Activated T-cell treated with anti-CD3 and anti-CD28 coated beads for 4 hours (primary cell): Measurements from ENCODE around the gene MPO.

ENCODE experiments used
- DNase-seq: peaks from one replicate; pipeline ENCODE4 v3.0.0-alpha.2; 2020

Gene MPO

GRCh38 chr17:58229384-58229783 lies 51.4 kb downstream of the MPO start:
- DNase-seq, result no peak

GRCh38 chr17:58228679-58229078 lies 52.1 kb downstream of the MPO start:
- no peak for DNase-seq

DNA sequence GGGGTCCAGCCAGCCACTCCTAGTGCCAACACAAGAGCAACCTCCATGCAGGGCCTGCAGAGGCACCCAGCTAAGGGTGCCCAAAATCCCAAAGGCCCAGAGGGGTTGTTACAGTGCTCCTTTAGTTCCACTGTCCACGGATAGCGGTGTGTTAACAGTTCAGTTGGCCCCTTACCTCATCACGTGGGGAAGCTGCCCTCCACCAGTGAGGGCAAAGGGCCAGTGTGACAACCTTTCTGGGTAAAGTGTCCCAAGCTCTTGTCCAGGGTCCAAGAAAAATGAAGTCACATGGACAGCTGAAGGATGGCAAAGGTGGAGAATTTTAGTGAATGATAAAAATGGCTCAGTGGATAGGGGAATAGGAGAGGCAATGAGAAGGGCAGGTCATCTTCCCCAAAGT lies 53.0 kb downstream of the MPO start:
- DNase-seq, result no peak

- no peak for DNase-seq
Observed at GRCh38 chr17:58224315-58224714, 56.4 kb downstream of the MPO start.
